ENCODE measurements around the gene CCNA2. TPM values are rescaled to one million over a fixed set of nuclear protein-coding genes. Genes with fewer than 3 reads are reported as not detected.

CCNA2 gene
- total RNA-seq, 2 experiments from 2014 or later, result 131 to 132 TPM

DNA sequence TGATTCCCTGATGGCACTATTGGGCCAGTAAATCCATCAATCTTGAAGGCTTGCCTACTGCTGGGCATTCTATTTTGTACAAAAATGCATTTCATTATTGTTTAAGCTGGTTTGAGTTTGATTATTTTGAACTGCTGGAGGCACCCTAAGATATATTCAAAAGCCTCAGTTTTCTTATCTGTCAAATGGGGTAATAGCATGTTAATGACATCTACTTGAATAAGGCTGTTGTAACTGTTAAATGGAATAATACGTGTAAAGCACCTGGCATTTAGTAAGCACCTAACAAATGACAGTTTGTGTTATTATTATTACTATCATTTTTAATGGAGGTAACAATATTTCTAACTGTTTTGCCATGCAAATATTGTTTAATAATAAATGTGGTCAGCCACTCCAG is 51.8 kb downstream of the CCNA2 start:
- DNase-seq, result no peak
- no peak for ATAC-seq
- Mint-ChIP-seq H3K4me1 (ENCODE audit: low read depth) (no peaks in the 10 kb centered on the region), H3K36me3 (ENCODE audit: low read depth) (no peaks in the 10 kb centered on the region), H3K4me3 (no peak overlapping the region), H3K27me3 (ENCODE audit: low read depth) (peaks cover 30% of the 10 kb centered on the region), H3K27ac (no peak overlapping the region), H3K9me3 (ENCODE audit: insufficient read depth) (no peaks in the 10 kb centered on the region)
- ChIA-PET CTCF (no interaction called here), POLR2A (no interaction called here)

GRCh38 chr4:121769341-121769740 is 54.3 kb downstream of the CCNA2 start:
- Mint-ChIP-seq H3K27me3 (ENCODE audit: low read depth) (peaks cover 43% of the 10 kb centered on the region), H3K9me3 (ENCODE audit: insufficient read depth) (no peaks in the 10 kb centered on the region), H3K4me3 (no peak overlapping the region), H3K36me3 (ENCODE audit: low read depth) (no peaks in the 10 kb centered on the region), H3K27ac (no peak overlapping the region), H3K4me1 (ENCODE audit: low read depth) (peaks cover 6% of the 10 kb centered on the region)
- DNase-seq (no peak), ATAC-seq (no peak)
- ChIA-PET CTCF (no interaction called here), POLR2A (no interaction called here)

GRCh38 chr4:121767166-121767565 is 56.5 kb downstream of the CCNA2 start:
- POLR2A ChIA-PET, result no interaction called here
- Mint-ChIP-seq H3K27ac (no peak overlapping the region), H3K9me3 (ENCODE audit: insufficient read depth) (no peaks in the 10 kb centered on the region), H3K36me3 (ENCODE audit: low read depth) (no peaks in the 10 kb centered on the region), H3K4me3 (no peak overlapping the region), H3K4me1 (ENCODE audit: low read depth) (peaks cover 7% of the 10 kb centered on the region), H3K27me3 (ENCODE audit: low read depth) (peaks cover 61% of the 10 kb centered on the region)
- no peak for DNase-seq
- CTCF ChIA-PET, result no interaction called here
- ATAC-seq, result no peak

Other genes with a start within 250 kb of the CCNA2 start
- 100 to 1,000 TPM; 145 to 147 TPM for gene ANXA5, start 126.9 kb downstream of the CCNA2 start, total RNA-seq
- not detected for gene SMIM43, start 58.7 kb downstream of the CCNA2 start, total RNA-seq
- gene EXOSC9, start 22.6 kb downstream of the CCNA2 start, total RNA-seq, result 10 to 100 TPM; 54.2 to 56.8 TPM
- 10 to 100 TPM; 16.4 to 18.5 TPM for gene BBS7, start 46.6 kb upstream of the CCNA2 start, total RNA-seq
- under 1 TPM; 0.50 to 0.55 TPM for gene TRPC3, start 128.2 kb upstream of the CCNA2 start, total RNA-seq